Activated naive CD4-positive, alpha-beta T cell treated with anti-CD3 and anti-CD28 coated beads for 36 hours (primary cell): ENCODE measurements around the gene KMT2C. TPM values are rescaled to one million over a fixed set of nuclear protein-coding genes. Genes with fewer than 3 reads are reported as not detected.
"Not testable (repeated sequence)": the region's sequence is repeated elsewhere in the genome, so short reads cannot be mapped to it uniquely, and the experiment has no call there.

Experiments
- CTCF ChIA-PET: fragments of 350-600 bp; sonication (Branson Sonifier 250); formaldehyde crosslinking; loops from one replicate; lab custom pipeline; 2021; ENCODE audit warnings: antibody characterized with exemption; lab: Charles Lee
- DNase-seq: peaks from one replicate; pipeline ENCODE4 v3.0.0-alpha.2; 2020
- H3K27ac Mint-ChIP-seq: one replicate; pipeline ENCODE4 v1.8.0; 2021; ENCODE audit warnings: mild to moderate bottlenecking, mixed read lengths
- H3K27me3 Mint-ChIP-seq: one replicate; pipeline ENCODE4 v1.8.0; 2021; ENCODE audit warnings: low read depth, mixed read lengths
- H3K36me3 Mint-ChIP-seq: one replicate; pipeline ENCODE4 v1.8.0; 2021; ENCODE audit warnings: low read depth, mixed read lengths
- H3K4me1 Mint-ChIP-seq: one replicate; pipeline ENCODE4 v1.8.0; 2021; ENCODE audit warnings: low read depth, mixed read lengths
- H3K4me3 Mint-ChIP-seq: one replicate; pipeline ENCODE4 v1.8.0; 2021; ENCODE audit warnings: mild to moderate bottlenecking, moderate library complexity, mixed read lengths
- H3K9me3 Mint-ChIP-seq: one replicate; pipeline ENCODE4 v1.8.0; 2021; ENCODE audit warnings: mixed read lengths
- intact Hi-C: fragments of 100-400 bp; cut with micrococcal nuclease; formaldehyde crosslinking; loops from one replicate; pipeline ENCODE4 v1.15.1; 2023
- total RNA-seq, 2 experiments: library from RNA; stranded (reverse); gene quantifications; one replicate each; pipeline ENCODE4 v1.2.3, GENCODE V29; 2021

KMT2C gene
- total RNA-seq, 2 experiments from 2014 or later = 33.8 to 36.1 TPM

DNA sequence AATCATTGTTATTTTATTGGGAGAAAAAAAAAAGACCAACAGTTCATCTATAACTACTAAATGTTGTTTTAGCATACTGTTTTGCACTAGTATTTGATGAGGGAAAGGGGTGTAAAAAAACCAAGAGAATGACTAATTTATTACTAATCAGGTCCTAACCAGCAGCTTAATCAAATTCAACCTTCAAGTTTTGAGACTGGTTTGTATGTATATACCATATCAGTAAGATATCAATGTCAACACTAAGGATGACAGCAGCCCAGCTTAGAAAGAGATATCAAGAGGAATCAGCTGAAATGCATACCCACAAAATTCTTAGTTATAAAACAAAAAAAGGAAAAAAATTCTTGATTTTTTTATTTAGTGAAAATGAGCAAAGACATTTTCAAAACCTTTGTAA lies 122.6 kb downstream of the KMT2C start:
- CTCF ChIA-PET = no interaction called here
- peaks cover 11% of the 10 kb centered on the region for H3K36me3 Mint-ChIP-seq
- no peak overlapping the region for H3K27ac Mint-ChIP-seq
- H3K27me3 Mint-ChIP-seq = no peaks in the 10 kb centered on the region
- DNase-seq = no peak
- H3K4me1 Mint-ChIP-seq = peaks cover 27% of the 10 kb centered on the region
- no peak overlapping the region for H3K4me3 Mint-ChIP-seq
- intact Hi-C loops = no loop called here
- no peaks in the 10 kb centered on the region for H3K9me3 Mint-ChIP-seq

DNA sequence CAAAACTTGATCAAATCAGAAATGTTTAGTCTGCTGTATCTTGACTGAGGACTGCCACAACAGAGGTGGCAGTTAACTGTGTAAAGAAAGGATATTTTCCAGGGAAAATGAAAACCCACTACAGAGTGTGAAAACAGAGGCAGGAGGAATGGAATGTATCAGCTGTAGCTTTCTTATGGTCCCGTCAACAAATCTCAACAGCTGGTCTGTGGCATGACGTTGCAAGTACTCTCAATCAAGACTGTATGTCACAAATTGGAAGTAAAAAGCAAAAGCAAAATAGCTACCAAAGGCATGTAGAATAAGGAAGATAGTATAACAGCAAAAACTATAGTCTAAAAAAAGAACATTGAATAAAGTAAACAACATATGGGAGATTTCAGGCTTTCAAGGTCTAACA lies 123.5 kb downstream of the KMT2C start:
- Mint-ChIP-seq H3K9me3 (no peaks in the 10 kb centered on the region), H3K27ac (no peak overlapping the region), H3K4me1 (peaks cover 23% of the 10 kb centered on the region), H3K27me3 (no peaks in the 10 kb centered on the region), H3K4me3 (no peak overlapping the region), H3K36me3 (peaks cover 17% of the 10 kb centered on the region)
- CTCF ChIA-PET = no interaction called here
- intact Hi-C loops = no loop called here
- DNase-seq = no peak

DNA sequence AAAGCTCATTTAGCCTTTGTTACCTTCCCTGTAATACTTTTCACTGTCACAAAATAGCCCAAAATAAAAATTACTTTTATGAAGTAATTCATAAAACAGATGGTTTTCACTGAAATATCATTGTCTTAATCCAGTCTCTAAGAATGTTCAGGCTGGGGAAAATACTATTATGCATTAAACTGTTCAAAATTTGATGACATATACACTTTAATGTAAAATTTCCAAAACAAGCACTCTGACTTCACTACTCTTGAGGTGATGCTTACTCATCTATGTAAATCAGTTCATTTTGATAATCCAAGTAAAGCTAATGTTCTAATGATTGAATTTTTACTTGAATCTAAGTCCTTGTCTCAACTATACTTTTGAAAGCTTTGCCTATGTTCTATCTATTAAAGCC lies 127.9 kb downstream of the KMT2C start:
- Mint-ChIP-seq H3K27ac (no peak overlapping the region), H3K9me3 (no peaks in the 10 kb centered on the region), H3K36me3 (peaks cover 27% of the 10 kb centered on the region), H3K4me3 (no peak overlapping the region), H3K4me1 (peaks cover 3% of the 10 kb centered on the region), H3K27me3 (no peaks in the 10 kb centered on the region)
- intact Hi-C loops = no loop called here
- CTCF ChIA-PET = no interaction called here
- DNase-seq = no peak

DNA sequence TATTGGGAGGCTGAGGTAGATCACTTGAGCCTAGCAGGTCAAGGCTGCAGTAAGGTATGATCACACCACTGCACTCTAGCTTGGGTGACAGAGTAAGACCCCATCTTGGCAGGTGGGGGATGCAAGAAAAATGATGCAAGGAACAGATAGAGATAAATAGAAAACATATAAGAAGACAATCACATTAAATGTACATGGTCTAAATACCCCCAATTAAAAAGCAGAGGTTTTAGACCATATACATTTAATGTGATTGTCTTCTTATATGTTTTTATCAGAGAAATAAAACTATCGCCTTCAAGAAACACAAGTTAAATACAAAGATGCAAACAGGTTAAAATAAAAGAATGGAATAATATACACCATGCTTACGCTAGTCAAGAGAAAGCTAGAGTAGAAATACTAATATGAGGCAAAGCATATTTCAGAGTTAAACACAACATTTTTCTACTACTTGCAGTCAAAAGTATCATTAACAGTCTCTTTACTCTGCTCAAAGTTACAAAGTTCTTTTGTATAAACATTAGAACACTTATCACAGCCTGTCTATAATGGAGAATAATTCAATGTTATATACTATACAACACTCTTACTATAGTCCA lies 136.2 kb downstream of the KMT2C start:
- DNase-seq, H3K27me3 Mint-ChIP-seq, H3K4me1 Mint-ChIP-seq, CTCF ChIA-PET, H3K27ac Mint-ChIP-seq, H3K4me3 Mint-ChIP-seq, H3K9me3 Mint-ChIP-seq, intact Hi-C loops: not testable (repeated sequence)
- H3K36me3 Mint-ChIP-seq = peaks cover 48% of the 10 kb centered on the region

DNA sequence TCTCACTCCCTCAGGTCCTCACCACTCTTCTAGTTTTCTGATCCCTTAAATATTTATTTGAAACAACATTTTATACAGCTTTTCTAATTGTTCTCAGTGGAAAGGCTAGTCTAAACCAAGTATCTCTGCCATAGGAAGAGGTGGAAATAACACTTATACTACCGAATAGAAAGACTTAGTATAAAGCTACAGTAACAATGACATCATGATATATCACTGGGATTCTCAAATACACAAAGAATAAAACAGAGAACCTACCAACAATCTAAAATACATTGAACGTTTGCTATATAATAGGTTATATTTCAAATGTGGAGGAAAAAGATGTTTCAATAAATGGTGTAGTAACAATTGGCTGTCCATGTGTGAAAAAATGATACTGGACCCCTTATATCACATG lies 142.9 kb downstream of the KMT2C start:
- H3K9me3 Mint-ChIP-seq = peaks cover 9% of the 10 kb centered on the region
- no peaks in the 10 kb centered on the region for H3K27me3 Mint-ChIP-seq
- no peak overlapping the region for H3K4me3 Mint-ChIP-seq
- CTCF ChIA-PET = no interaction called here
- intact Hi-C loops = no loop called here
- no peak for DNase-seq
- no peak overlapping the region for H3K27ac Mint-ChIP-seq
- peaks cover 2% of the 10 kb centered on the region for H3K4me1 Mint-ChIP-seq
- peaks cover 46% of the 10 kb centered on the region for H3K36me3 Mint-ChIP-seq

DNA sequence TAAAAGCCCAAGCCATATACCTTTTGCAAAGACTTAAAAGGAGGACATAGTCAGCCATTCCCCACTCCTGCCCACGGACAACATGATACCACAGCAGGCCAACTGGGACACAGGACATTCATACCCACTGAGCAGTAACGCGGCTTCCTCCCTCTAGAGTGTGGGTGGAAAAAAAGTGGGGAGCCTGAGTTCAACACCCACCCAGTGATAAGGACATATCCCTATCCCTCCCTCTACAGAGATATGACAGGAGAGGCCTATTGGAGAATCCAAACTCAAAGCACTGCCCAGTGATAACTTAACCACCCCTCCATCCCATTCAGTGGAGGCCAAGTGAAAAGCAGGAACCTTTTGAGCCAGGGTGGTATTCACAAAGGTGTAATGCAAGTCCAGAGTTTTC lies 148.8 kb downstream of the KMT2C start:
- H3K27ac Mint-ChIP-seq, H3K27me3 Mint-ChIP-seq, CTCF ChIA-PET, H3K4me1 Mint-ChIP-seq, H3K9me3 Mint-ChIP-seq, intact Hi-C loops, H3K4me3 Mint-ChIP-seq, DNase-seq: not testable (repeated sequence)
- peaks cover 17% of the 10 kb centered on the region for H3K36me3 Mint-ChIP-seq

DNA sequence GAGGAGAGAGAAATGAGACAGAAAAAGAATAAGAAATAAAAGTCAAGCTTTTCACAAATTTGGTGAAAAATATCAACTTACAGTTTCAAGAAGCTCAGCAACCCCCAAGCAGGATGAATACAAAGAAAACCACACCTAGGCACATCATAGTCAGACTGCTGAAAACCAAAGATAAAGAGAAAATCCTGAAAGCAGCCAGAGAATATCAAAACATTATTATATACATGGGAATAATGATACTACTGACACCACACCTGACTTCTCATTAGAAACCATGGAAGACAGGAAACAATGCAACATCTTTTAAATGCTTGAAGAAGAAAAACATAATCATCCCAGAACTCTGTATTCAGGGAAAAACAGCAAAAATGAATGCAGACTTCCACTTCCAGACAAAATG lies 149.6 kb downstream of the KMT2C start:
- H3K9me3 Mint-ChIP-seq, CTCF ChIA-PET, H3K4me3 Mint-ChIP-seq, H3K4me1 Mint-ChIP-seq, H3K27ac Mint-ChIP-seq, H3K27me3 Mint-ChIP-seq, intact Hi-C loops, DNase-seq: not testable (repeated sequence)
- peaks cover 15% of the 10 kb centered on the region for H3K36me3 Mint-ChIP-seq

DNA sequence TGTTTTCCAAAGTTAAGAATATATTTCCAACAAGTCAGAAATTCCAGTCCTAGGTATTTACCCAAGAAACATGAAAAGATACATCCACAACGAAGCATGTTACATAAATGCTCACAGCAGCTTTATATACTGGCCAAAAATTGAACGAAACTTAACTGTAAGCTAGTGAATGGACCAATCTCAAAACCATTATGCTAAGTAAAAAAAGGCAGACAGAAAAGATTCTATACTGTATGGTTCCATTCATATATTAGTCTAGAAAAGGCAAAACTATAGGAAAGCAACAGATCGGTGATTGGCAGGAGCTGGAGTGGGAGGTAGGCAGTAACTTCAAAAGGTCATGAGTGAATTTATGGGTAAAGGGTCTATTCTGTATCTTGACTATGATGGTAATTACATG lies 150.8 kb downstream of the KMT2C start:
- intact Hi-C loops, H3K9me3 Mint-ChIP-seq, H3K4me3 Mint-ChIP-seq, CTCF ChIA-PET, H3K27me3 Mint-ChIP-seq, H3K4me1 Mint-ChIP-seq, DNase-seq, H3K27ac Mint-ChIP-seq: not testable (repeated sequence)
- H3K36me3 Mint-ChIP-seq = peaks cover 11% of the 10 kb centered on the region

DNA sequence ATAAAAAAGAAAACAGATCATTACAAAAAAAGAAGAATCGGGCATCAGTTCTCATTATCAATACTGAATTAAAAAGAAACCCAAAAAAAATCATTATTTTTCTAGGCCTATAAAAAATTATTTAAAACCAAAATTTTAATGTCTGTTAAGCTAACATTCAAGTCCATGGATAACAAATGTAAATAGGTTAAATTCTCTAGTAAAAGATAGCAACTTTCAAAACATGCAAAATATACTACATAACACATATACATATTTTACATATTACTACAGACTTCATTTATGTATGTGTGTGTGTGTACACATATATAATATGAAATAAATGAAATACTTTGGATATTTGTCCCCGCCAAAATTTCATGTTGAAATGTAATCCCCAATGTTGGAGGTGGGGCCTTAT lies 158.1 kb downstream of the KMT2C start:
- H3K36me3 Mint-ChIP-seq, CTCF ChIA-PET, intact Hi-C loops, H3K27ac Mint-ChIP-seq, H3K4me3 Mint-ChIP-seq, DNase-seq, H3K27me3 Mint-ChIP-seq, H3K4me1 Mint-ChIP-seq, H3K9me3 Mint-ChIP-seq: not testable (repeated sequence)

DNA sequence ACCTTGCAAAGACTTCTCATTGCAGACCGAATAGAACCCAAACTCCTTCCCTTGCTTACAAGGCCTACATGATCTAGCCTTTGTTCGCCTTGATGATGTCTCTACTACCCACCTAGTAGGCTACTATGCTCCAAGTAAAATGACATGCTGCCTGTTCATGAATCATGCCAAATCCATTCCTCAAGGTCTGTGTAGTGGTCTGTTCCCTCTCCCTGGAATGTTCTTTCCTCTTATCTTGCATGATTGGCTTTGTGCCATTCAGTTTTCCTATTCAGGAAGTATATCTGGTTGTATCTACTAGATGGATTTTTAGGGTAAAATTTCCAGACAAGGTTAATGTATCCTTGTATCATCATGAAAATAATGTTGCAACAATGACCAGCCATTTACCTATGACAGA lies 165.4 kb downstream of the KMT2C start:
- H3K9me3 Mint-ChIP-seq, H3K4me3 Mint-ChIP-seq, CTCF ChIA-PET, H3K36me3 Mint-ChIP-seq, H3K4me1 Mint-ChIP-seq, H3K27me3 Mint-ChIP-seq, intact Hi-C loops, DNase-seq, H3K27ac Mint-ChIP-seq: not testable (repeated sequence)

DNA sequence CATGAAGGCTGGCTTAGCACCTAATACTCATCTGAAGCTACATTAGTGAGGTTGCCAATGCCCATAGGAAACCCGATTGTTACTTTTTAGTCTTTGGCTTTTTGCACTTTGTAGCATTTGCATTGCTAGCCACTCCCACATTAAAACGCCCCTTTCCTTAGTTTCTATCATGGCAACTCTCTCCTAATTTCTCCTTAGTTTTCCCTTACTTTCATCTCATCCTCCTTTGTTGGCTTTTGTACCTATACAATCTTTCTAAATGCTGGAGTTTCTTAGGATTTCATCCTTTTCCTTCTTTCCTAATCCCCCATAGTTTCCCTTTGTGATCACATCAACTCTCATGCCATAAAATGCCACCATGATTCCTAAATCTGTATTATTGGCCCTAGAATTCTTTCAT lies 168.9 kb downstream of the KMT2C start:
- intact Hi-C loops, CTCF ChIA-PET, DNase-seq, H3K4me1 Mint-ChIP-seq, H3K27me3 Mint-ChIP-seq, H3K9me3 Mint-ChIP-seq, H3K27ac Mint-ChIP-seq, H3K4me3 Mint-ChIP-seq: not testable (repeated sequence)
- peaks cover 14% of the 10 kb centered on the region for H3K36me3 Mint-ChIP-seq

DNA sequence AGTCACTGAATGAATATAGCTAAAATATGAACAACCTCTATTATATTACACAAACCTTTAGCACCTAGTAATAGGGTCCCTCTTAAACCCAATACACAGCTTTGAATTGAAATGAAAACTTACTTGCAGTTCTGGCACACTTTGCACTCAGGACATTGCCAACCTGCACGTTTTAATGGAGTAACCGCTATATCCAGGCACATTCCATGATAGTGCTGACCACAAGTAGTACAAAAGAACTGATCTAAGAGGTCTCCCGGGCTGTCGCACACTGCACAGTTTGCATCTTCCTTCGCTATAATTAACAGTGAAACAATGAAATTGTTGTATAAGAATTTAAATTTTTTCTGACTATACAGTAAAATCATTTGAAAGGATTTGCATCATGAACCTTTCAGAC lies 170.9 kb downstream of the KMT2C start:
- H3K27ac Mint-ChIP-seq, CTCF ChIA-PET: not testable (repeated sequence)

DNA sequence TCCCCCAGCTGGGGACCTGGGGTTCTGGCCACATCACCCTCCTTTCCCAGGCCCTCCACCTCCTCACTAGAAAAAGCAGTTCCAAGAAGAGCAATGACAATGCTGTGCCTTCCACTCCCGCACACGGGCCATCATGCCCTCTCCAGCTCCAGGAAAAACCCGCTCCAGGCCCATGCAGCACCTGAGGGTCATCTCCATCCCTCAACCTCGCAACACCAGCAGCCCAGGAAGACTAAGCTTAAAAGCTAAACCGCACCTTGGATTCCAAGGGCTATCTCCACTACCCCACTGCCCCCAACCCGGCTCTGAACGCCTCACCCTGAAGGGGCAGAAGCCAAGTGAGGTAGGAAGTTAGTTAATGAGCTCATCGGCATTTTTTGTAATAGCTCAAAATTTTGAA lies 173.7 kb downstream of the KMT2C start:
- H3K36me3 Mint-ChIP-seq = peaks cover 15% of the 10 kb centered on the region
- H3K27ac Mint-ChIP-seq, H3K4me3 Mint-ChIP-seq, H3K27me3 Mint-ChIP-seq, H3K4me1 Mint-ChIP-seq, DNase-seq, H3K9me3 Mint-ChIP-seq, intact Hi-C loops: not testable (repeated sequence)
- CTCF ChIA-PET = interaction anchor here (0.7 kb wide), 1 partner anchor 170 kb away, joined by 3 read pairs; no protein-coding TSS in a partner anchor

More for the DNA sequence above, 170.9 kb downstream of the KMT2C start:
- H3K4me1 Mint-ChIP-seq, H3K9me3 Mint-ChIP-seq, intact Hi-C loops, H3K27me3 Mint-ChIP-seq, H3K4me3 Mint-ChIP-seq, DNase-seq: not testable (repeated sequence)
- H3K36me3 Mint-ChIP-seq = peaks cover 11% of the 10 kb centered on the region
